PC-9 (cell line): Measurements from ENCODE around the gene ORAI3. TPM values are rescaled to one million over a fixed set of nuclear protein-coding genes. Genes with fewer than 3 reads are reported as not detected.

Source experiments
- BruUV-seq: library from RNA; stranded (reverse); fragments of 400-500 nt; replicated peaks from 2 replicates; lab custom pipeline; 2021; lab: Mats Ljungman, UMichigan
- CTCF ChIA-PET: fragments of 300-600 bp; sonication (Branson Sonifier 250); formaldehyde crosslinking; loops from one replicate; lab custom pipeline; 2022; ENCODE audit warnings: antibody characterized with exemption; lab: Charles Lee
- POLR2A ChIA-PET: fragments of 300-600 bp; sonication (Branson Sonifier 250); formaldehyde crosslinking; loops from one replicate; lab custom pipeline; 2022; ENCODE audit warnings: antibody characterized with exemption; ENCODE audit not compliant: unreplicated experiment; lab: Charles Lee
- DNase-seq, 2 experiments: peaks; one replicate each; pipeline versions ENCODE4 v3.0.0 to v3.0.0-alpha.2; 2015 to 2022; ENCODE audit warnings: mixed read lengths in 1 of 2
- H2AFZ ChIP-seq: fragments of 200-600 bp; sonication (generic); 2 replicates; pipeline ENCODE4 v1.8.1; 2017; ENCODE audit warnings: antibody characterized with exemption
- H3F3A ChIP-seq: fragments of 200-600 bp; sonication (generic); 2 replicates; pipeline ENCODE4 v1.8.1; 2017; ENCODE audit warnings: antibody characterized with exemption, mild to moderate bottlenecking, low read depth; ENCODE audit not compliant: insufficient read depth
- H3K27ac ChIP-seq: fragments of 200-600 bp; sonication (generic); 2 replicates; pipeline ENCODE4 v1.6.1; 2016; ENCODE audit warnings: mixed run types
- H3K27me3 ChIP-seq: fragments of 200-600 bp; sonication (generic); 2 replicates; pipeline ENCODE4 v1.6.1; 2016; ENCODE audit warnings: low read depth, mixed run types; ENCODE audit not compliant: insufficient read depth
- H3K36me3 ChIP-seq: fragments of 200-600 bp; sonication (generic); 2 replicates; pipeline ENCODE4 v1.6.1; 2016; ENCODE audit warnings: low read depth, mixed run types
- H3K4me1 ChIP-seq: fragments of 200-600 bp; sonication (generic); replicated peaks from 2 replicates; pipeline ENCODE4 v1.6.1; 2016; ENCODE audit warnings: mixed run types; ENCODE audit not compliant: insufficient read depth
- H3K4me2 ChIP-seq: fragments of 200-600 bp; sonication (generic); 2 replicates; pipeline ENCODE4 v1.6.1; 2017; ENCODE audit warnings: mixed run types
- H3K4me3 ChIP-seq: fragments of 200-600 bp; sonication (generic); 2 replicates; pipeline ENCODE4 v1.6.1; 2016; ENCODE audit warnings: mixed run types
- H3K79me2 ChIP-seq: fragments of 200-600 bp; sonication (generic); 2 replicates; pipeline ENCODE4 v1.6.1; 2017; ENCODE audit warnings: low read depth, mixed run types
- H3K9me2 ChIP-seq: fragments of 200-600 bp; sonication (generic); 2 replicates; pipeline ENCODE4 v1.8.1; 2017; ENCODE audit warnings: mild to moderate bottlenecking; ENCODE audit not compliant: insufficient read depth
- H3K9me3 ChIP-seq: fragments of 200-600 bp; sonication (generic); 2 replicates; pipeline ENCODE4 v1.8.1; 2016; ENCODE audit warnings: low read depth; ENCODE audit not compliant: insufficient read depth
- H4K20me1 ChIP-seq: fragments of 200-600 bp; sonication (generic); 2 replicates; pipeline ENCODE4 v1.8.1; 2017; ENCODE audit not compliant: insufficient read depth
- CTCF ChIP-seq: fragments of 200-600 bp; sonication (generic); conservative IDR thresholded peaks from 2 replicates; pipeline ENCODE4 v1.6.1; 2017; ENCODE audit warnings: mixed run types, antibody characterized with exemption, mild to moderate bottlenecking, moderate library complexity
- EZH2 ChIP-seq: fragments of 200-600 bp; sonication (generic); IDR thresholded peaks from 2 replicates; pipeline ENCODE4 v1.8.0; 2017; ENCODE audit warnings: antibody characterized with exemption, low read depth
- intact Hi-C: fragments of 100-400 bp; cut with micrococcal nuclease; formaldehyde crosslinking; loops from one replicate; pipeline ENCODE4 v1.10.0; 2022; ENCODE audit not compliant: unreplicated experiment
- total RNA-seq: library from RNA; stranded (reverse); gene quantifications from 2 replicates; pipeline ENCODE4 v1.2.3, GENCODE V29; 2021

ORAI3 gene
- total RNA-seq, 1 experiment from 2014 or later, result 43.5 TPM

- H3K79me2 ChIP-seq, result peaks cover 16% of the 10 kb centered on the region
- H3K4me1 ChIP-seq, result no peaks in the 10 kb centered on the region; the same call in 1 of the 2 replicates
- DNase-seq, result no peak
- H3K9me3 ChIP-seq, result peaks cover 5% of the 10 kb centered on the region; the same call in 1 of the 2 replicates
- peaks cover 11% of the 10 kb centered on the region for H4K20me1 ChIP-seq
- peaks cover 16% of the 10 kb centered on the region; the same call in 1 of the 2 replicates for H3F3A ChIP-seq
- intact Hi-C loops, result no loop called here
- H3K9me2 ChIP-seq, result no peaks in the 10 kb centered on the region
- peak overlapping the region; percentile 83 for H3K4me3 ChIP-seq
- peak overlapping the region; percentile 93 for H3K4me2 ChIP-seq
- TF ChIP-seq EZH2, result no peak
- TF ChIP-seq CTCF, result no peak
- no peaks in the 10 kb centered on the region for H3K27me3 ChIP-seq
- POLR2A ChIA-PET, result interaction anchor here (0.6 kb wide), 5 partner anchors 7 to 961 kb away, joined by 3 to 6 read pairs (median 4); no protein-coding TSS in a partner anchor
- BruUV-seq, result no TSS peak
- H3K36me3 ChIP-seq, result peaks cover 11% of the 10 kb centered on the region; the same call in 1 of the 2 replicates
- CTCF ChIA-PET, result interaction anchor here (0.6 kb wide), 5 partner anchors 26 to 945 kb away, joined by 3 to 8 read pairs (median 3); no protein-coding TSS in a partner anchor
- no peak overlapping the region for H3K27ac ChIP-seq
- H2AFZ ChIP-seq, result 0 out of 2 replicates have a peak overlapping the region, but pooled peaks have one; percentile 40
These were observed 24.6 kb upstream of the ORAI3 start for GRCh38 chr16:30924076-30924912.

- TF ChIP-seq EZH2 (no peak), CTCF (no peak)
- no peak for DNase-seq
- peak overlapping the region; percentile 93 for H3K4me2 ChIP-seq
- peaks cover 11% of the 10 kb centered on the region; the same call in 1 of the 2 replicates for H3K36me3 ChIP-seq
- peak overlapping the region; percentile 83 for H3K4me3 ChIP-seq
- BruUV-seq, result no TSS peak
- peaks cover 16% of the 10 kb centered on the region; the same call in 1 of the 2 replicates for H3F3A ChIP-seq
- no peaks in the 10 kb centered on the region for H3K9me2 ChIP-seq
- CTCF ChIA-PET, result no interaction called here
- POLR2A ChIA-PET, result no interaction called here
- H3K27ac ChIP-seq, result no peak overlapping the region
- no peaks in the 10 kb centered on the region for H3K27me3 ChIP-seq
- peaks cover 16% of the 10 kb centered on the region for H3K79me2 ChIP-seq
- H3K9me3 ChIP-seq, result peaks cover 5% of the 10 kb centered on the region; the same call in 1 of the 2 replicates
- H4K20me1 ChIP-seq, result peaks cover 11% of the 10 kb centered on the region
- intact Hi-C loops, result no loop called here
- no peaks in the 10 kb centered on the region; the same call in 1 of the 2 replicates for H3K4me1 ChIP-seq
- no peak overlapping the region for H2AFZ ChIP-seq
These were observed 23.8 kb upstream of the ORAI3 start for GRCh38 chr16:30924913-30925631.

GRCh38 chr16:30925632-30925987 is 23.3 kb upstream of the ORAI3 start:
- H2AFZ ChIP-seq, result no peak overlapping the region
- no peaks in the 10 kb centered on the region; the same call in 1 of the 2 replicates for H3K4me1 ChIP-seq
- H3K9me2 ChIP-seq, result no peaks in the 10 kb centered on the region
- intact Hi-C loops, result no loop called here
- TF ChIP-seq CTCF (no peak), EZH2 (no peak)
- H3K79me2 ChIP-seq, result peaks cover 16% of the 10 kb centered on the region
- H3K27ac ChIP-seq, result no peak overlapping the region
- CTCF ChIA-PET, result no interaction called here
- POLR2A ChIA-PET, result no interaction called here
- peak overlapping the region; percentile 93; the same call in 1 of the 2 replicates for H3K4me2 ChIP-seq
- H3K9me3 ChIP-seq, result peaks cover 5% of the 10 kb centered on the region; the same call in 1 of the 2 replicates
- peaks cover 15% of the 10 kb centered on the region; the same call in 1 of the 2 replicates for H3K36me3 ChIP-seq
- BruUV-seq, result no TSS peak
- peaks cover 16% of the 10 kb centered on the region; the same call in 1 of the 2 replicates for H3F3A ChIP-seq
- H3K4me3 ChIP-seq, result no peak overlapping the region
- H4K20me1 ChIP-seq, result peaks cover 14% of the 10 kb centered on the region
- DNase-seq, result no peak
- H3K27me3 ChIP-seq, result no peaks in the 10 kb centered on the region
